ENCODE results near the gene PTPRZ1.

DNA sequence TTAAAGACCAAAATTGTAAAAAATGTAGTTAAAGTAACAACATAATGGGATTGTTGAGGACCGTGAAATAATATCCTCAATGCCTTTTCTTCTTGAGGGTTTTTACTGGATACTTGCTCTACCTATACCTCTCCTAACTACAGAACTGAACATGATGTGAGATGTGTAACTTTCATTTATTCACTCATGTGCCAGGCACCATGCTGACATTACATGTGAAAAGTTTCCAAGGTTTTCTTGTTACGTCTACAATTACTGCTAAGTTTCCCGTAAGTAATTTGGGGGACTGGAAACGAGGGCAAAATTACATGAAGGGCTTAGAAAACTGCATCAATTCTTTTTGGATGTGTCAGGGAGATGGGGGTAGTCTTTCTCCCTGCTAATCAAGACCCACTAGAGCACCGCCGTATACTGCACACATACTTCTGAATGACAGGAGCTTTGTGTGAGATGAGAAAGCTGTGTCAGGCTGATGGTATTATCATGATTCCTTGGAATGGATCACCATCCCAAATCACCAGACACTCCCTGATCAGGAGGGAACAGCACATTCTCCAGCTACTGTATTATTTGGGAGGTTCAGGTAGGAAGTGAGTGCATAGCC is 41.8 kb downstream of the PTPRZ1 start:
- TF ChIP-seq CTCF (IDR thresholded peaks at IDR 0.05) (no peak), POLR2A (IDR thresholded peaks at IDR 0.05) (no peak)

Data from vagina (tissue), 2 donors.